HAP-1 (cell line): ENCODE measurements around the gene CD28.

Experiments
- DNase-seq, 2 experiments: peaks; one replicate each; pipeline ENCODE4 v3.0.0-alpha.2; 2016 to 2020; ENCODE audit warnings: low spot score in 2 of 2
- H3K27me3 ChIP-seq: fragments of 250-450 bp; sonication (Bioruptor Pico); 2 replicates; pipeline ENCODE4 v1.5.1; 2020; ENCODE audit warnings: low read depth, mild to moderate bottlenecking, moderate library complexity
- H3K36me3 ChIP-seq: fragments of 250-450 bp; sonication (Bioruptor Pico); replicated peaks from 2 replicates; pipeline ENCODE4 v1.5.1; 2020; ENCODE audit warnings: mild to moderate bottlenecking
- H3K4me1 ChIP-seq: fragments of 250-450 bp; sonication (Bioruptor Pico); 2 replicates; pipeline ENCODE4 v1.5.1; 2020; ENCODE audit warnings: mild to moderate bottlenecking
- H3K4me3 ChIP-seq: fragments of 250-450 bp; sonication (Bioruptor Pico); 2 replicates; pipeline ENCODE4 v1.5.1; 2020; ENCODE audit warnings: mild to moderate bottlenecking, moderate library complexity
- H3K9me3 ChIP-seq: fragments of 250-450 bp; sonication (Bioruptor Pico); 2 replicates; pipeline ENCODE4 v1.5.1; 2020; ENCODE audit warnings: mild to moderate bottlenecking, moderate library complexity
- in situ Hi-C: fragments of 300-500 bp; cut with MboI; formaldehyde crosslinking; loops from 3 replicates; pipeline ENCODE4 v1.14.3; 2020; ENCODE audit warnings: low sequenced_read_pairs, inconsistent platforms, mixed read lengths

The CD28 gene

GRCh38 chr2:203706403-203706802, at the start of gene CD28:
CD28 (plus strand) TSS chr2:203706639; CDS start chr2:203706697, 58 bp downstream.
- Histone ChIP-seq H3K4me1 (no peaks in the 10 kb centered on the region), H3K36me3 (no peaks in the 10 kb centered on the region), H3K9me3 (no peaks in the 10 kb centered on the region), H3K4me3 (no peak within 1 kb of the TSS), H3K27me3 (0 out of 2 replicates have a peak, but pooled peaks cover 2% of the 10 kb centered on the region)
- in situ Hi-C loops: no loop called here
- no peak for DNase-seq

GRCh38 chr2:203659331-203660049, 46.9 kb upstream of the CD28 start:
- no peaks in the 10 kb centered on the region for H3K36me3 ChIP-seq
- peaks cover 1% of the 10 kb centered on the region for H3K4me1 ChIP-seq
- no peak overlapping the region for H3K4me3 ChIP-seq
- H3K9me3 ChIP-seq: no peaks in the 10 kb centered on the region
- H3K27me3 ChIP-seq: no peaks in the 10 kb centered on the region
- in situ Hi-C loops: no loop called here
- no peak for DNase-seq

GRCh38 chr2:203660465-203660864, 46.0 kb upstream of the CD28 start:
- Histone ChIP-seq H3K4me1 (peaks cover 9% of the 10 kb centered on the region), H3K4me3 (no peak overlapping the region), H3K36me3 (no peaks in the 10 kb centered on the region), H3K27me3 (no peaks in the 10 kb centered on the region), H3K9me3 (no peaks in the 10 kb centered on the region)
- DNase-seq: no peak
- in situ Hi-C loops: no loop called here

GRCh38 chr2:203661279-203661908, 45.0 kb upstream of the CD28 start:
- no peak overlapping the region for H3K4me3 ChIP-seq
- no peaks in the 10 kb centered on the region for H3K9me3 ChIP-seq
- DNase-seq: no peak
- H3K36me3 ChIP-seq: no peaks in the 10 kb centered on the region
- in situ Hi-C loops: no loop called here
- H3K27me3 ChIP-seq: no peaks in the 10 kb centered on the region
- H3K4me1 ChIP-seq: peaks cover 9% of the 10 kb centered on the region

DNA sequence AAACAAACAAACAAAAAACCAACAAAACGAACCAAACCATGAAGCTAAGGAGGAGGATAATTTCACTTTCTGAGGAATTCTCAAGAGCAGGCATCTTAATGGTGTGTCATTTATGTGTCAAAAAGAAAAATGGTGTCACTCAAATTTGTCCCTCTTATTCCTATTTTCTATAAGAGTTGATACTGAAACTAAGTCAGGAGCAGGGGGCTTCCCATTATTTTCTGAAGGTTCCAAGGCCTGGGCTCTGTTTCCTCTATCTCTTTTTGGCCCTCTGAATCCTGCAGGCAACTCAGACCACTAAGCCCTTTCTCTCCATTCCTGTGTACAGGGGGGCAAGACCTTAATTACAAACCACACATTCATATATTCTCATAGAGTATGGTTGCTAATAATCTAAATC, 44.0 kb upstream of the CD28 start:
- no peak for DNase-seq
- Histone ChIP-seq H3K9me3 (no peaks in the 10 kb centered on the region), H3K4me1 (peaks cover 9% of the 10 kb centered on the region), H3K4me3 (no peak overlapping the region), H3K27me3 (no peaks in the 10 kb centered on the region), H3K36me3 (no peaks in the 10 kb centered on the region)
- in situ Hi-C loops: no loop called here

DNA sequence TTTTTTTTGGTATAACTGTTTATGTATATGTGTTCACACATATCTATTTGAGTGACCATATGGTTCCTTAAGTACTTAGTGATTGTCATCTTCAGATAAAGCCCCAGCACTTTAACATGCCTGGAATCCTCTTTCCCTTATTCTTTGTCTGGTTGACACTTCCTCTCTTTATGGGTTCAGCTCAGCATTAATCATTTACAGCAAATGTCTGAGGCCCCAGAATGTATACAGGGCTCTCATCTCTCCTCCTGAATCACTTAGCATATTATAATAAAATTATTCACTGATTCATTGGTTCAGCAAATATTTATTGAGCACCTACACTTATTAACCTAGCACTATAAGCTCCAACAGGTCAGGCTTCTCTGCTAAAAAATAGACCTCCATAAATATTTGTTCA, 43.5 kb upstream of the CD28 start:
- Histone ChIP-seq H3K27me3 (no peaks in the 10 kb centered on the region), H3K4me3 (no peak overlapping the region), H3K36me3 (no peaks in the 10 kb centered on the region), H3K9me3 (no peaks in the 10 kb centered on the region), H3K4me1 (peaks cover 9% of the 10 kb centered on the region)
- DNase-seq: no peak
- in situ Hi-C loops: no loop called here

GRCh38 chr2:203664029-203664755, 42.2 kb upstream of the CD28 start:
- H3K9me3 ChIP-seq: no peaks in the 10 kb centered on the region
- DNase-seq: no peak
- H3K36me3 ChIP-seq: no peaks in the 10 kb centered on the region
- in situ Hi-C loops: no loop called here
- H3K4me3 ChIP-seq: no peak overlapping the region
- H3K27me3 ChIP-seq: no peaks in the 10 kb centered on the region
- peaks cover 9% of the 10 kb centered on the region for H3K4me1 ChIP-seq

- in situ Hi-C loops: no loop called here
- Histone ChIP-seq H3K27me3 (no peaks in the 10 kb centered on the region), H3K4me3 (no peak overlapping the region), H3K36me3 (no peaks in the 10 kb centered on the region), H3K9me3 (no peaks in the 10 kb centered on the region), H3K4me1 (peaks cover 9% of the 10 kb centered on the region)
- no peak for DNase-seq
Observed at GRCh38 chr2:203667838-203668237, 38.6 kb upstream of the CD28 start.

DNA sequence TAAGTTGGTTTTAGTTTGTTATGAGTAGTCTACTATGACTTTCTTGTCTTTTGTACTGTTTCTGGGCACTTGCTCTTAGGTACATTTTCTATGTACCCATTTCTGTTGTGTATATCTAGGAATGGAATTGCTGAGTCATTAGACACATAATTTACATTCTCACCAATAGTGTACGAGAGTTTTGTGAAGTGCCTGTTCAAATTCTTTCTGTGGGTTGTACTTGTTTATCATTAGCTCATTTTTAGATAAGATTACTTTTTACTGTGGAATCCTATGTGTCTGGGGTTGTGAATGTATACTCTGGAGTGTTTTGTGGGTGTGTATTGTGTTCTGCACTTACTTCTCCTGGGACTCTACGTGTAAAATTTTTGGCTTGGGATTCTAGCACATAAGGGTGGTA, 36.6 kb upstream of the CD28 start:
- no peak for DNase-seq
- H3K9me3 ChIP-seq: no peaks in the 10 kb centered on the region

DNA sequence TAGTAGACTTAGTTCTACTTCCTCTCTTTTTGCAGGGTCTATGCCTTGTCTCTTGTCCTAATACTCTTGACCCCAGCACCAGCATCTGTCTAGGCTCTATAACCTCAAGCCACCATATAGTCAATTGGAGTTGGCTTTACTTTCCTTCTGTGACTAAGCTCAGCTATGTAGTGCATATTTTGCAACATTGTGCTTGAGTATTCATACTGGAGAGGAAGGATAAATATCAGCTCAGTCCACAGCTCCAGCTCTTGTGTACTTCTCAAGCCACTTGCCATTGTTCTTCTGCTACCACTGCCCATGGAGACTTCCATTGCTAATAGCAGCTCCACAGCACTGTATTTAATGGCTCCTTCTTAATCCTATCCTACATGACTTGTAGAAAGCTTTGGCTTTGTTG, 35.5 kb upstream of the CD28 start:
- Histone ChIP-seq H3K36me3 (no peaks in the 10 kb centered on the region), H3K27me3 (no peaks in the 10 kb centered on the region), H3K9me3 (no peaks in the 10 kb centered on the region), H3K4me3 (no peak overlapping the region), H3K4me1 (no peaks in the 10 kb centered on the region)
- in situ Hi-C loops: no loop called here
- DNase-seq: no peak

More for the DNA sequence above, 36.6 kb upstream of the CD28 start:
- Histone ChIP-seq H3K36me3 (no peaks in the 10 kb centered on the region), H3K4me1 (peaks cover 5% of the 10 kb centered on the region), H3K4me3 (no peak overlapping the region), H3K27me3 (no peaks in the 10 kb centered on the region)
- in situ Hi-C loops: no loop called here

- Histone ChIP-seq H3K4me1 (no peaks in the 10 kb centered on the region), H3K9me3 (no peaks in the 10 kb centered on the region), H3K4me3 (no peak overlapping the region), H3K27me3 (no peaks in the 10 kb centered on the region), H3K36me3 (no peaks in the 10 kb centered on the region)
- in situ Hi-C loops: no loop called here
- no peak for DNase-seq
Observed at GRCh38 chr2:203671876-203672275, 34.6 kb upstream of the CD28 start.

- no peak for DNase-seq
- Histone ChIP-seq H3K4me3 (no peak overlapping the region), H3K9me3 (no peaks in the 10 kb centered on the region), H3K27me3 (no peaks in the 10 kb centered on the region), H3K4me1 (no peaks in the 10 kb centered on the region), H3K36me3 (no peaks in the 10 kb centered on the region)
- in situ Hi-C loops: no loop called here
Observed at GRCh38 chr2:203672856-203673255, 33.6 kb upstream of the CD28 start.

- no peak overlapping the region for H3K4me3 ChIP-seq
- no peaks in the 10 kb centered on the region for H3K4me1 ChIP-seq
- DNase-seq: no peak
- no peaks in the 10 kb centered on the region for H3K27me3 ChIP-seq
- in situ Hi-C loops: no loop called here
- no peaks in the 10 kb centered on the region for H3K9me3 ChIP-seq
- no peaks in the 10 kb centered on the region for H3K36me3 ChIP-seq
Observed at GRCh38 chr2:203673933-203674332, 32.5 kb upstream of the CD28 start.

- Histone ChIP-seq H3K4me3 (no peak overlapping the region), H3K36me3 (no peaks in the 10 kb centered on the region), H3K27me3 (no peaks in the 10 kb centered on the region), H3K4me1 (no peaks in the 10 kb centered on the region), H3K9me3 (no peaks in the 10 kb centered on the region)
- in situ Hi-C loops: no loop called here
- no peak for DNase-seq
Observed at GRCh38 chr2:203675086-203675485, 31.4 kb upstream of the CD28 start.
